Astrocyte (in vitro differentiated cells and primary cell): Measurements from ENCODE around the gene BBS9. TPM values are rescaled to one million over a fixed set of nuclear protein-coding genes. Genes with fewer than 3 reads are reported as not detected.

ENCODE experiments used
- DNase-seq: peaks from one replicate; pipeline ENCODE4 v3.0.0-alpha.2; 2010; ENCODE audit warnings: low read depth
- FAIRE-seq: peaks from 2 replicates; lab custom pipeline; 2011; peaks lifted over from hg19 to GRCh38; lab: Jason Lieb, UNC
- H2AFZ ChIP-seq: 2 replicates; pipeline ENCODE4 v1.6.0; 2012; ENCODE audit warnings: low read depth, low read length, inconsistent platforms
- H3K27ac ChIP-seq: 2 replicates; pipeline ENCODE4 v1.5.1; 2011; ENCODE audit warnings: low read depth, low read length, inconsistent platforms
- H3K27me3 ChIP-seq: 2 replicates; pipeline ENCODE4 v1.6.0; 2011; ENCODE audit warnings: low read length, inconsistent platforms; ENCODE audit not compliant: insufficient read depth
- H3K36me3 ChIP-seq: 2 replicates; pipeline ENCODE4 v1.5.1; 2011; ENCODE audit warnings: low read length, inconsistent platforms; ENCODE audit not compliant: insufficient read depth
- H3K4me1 ChIP-seq: 2 replicates; pipeline ENCODE4 v1.5.1; 2011; ENCODE audit warnings: low read length, inconsistent platforms; ENCODE audit not compliant: insufficient read depth
- H3K4me2 ChIP-seq: 2 replicates; pipeline ENCODE4 v1.6.0; 2012; ENCODE audit warnings: low read length, inconsistent platforms
- H3K4me3 ChIP-seq: 2 replicates; pipeline ENCODE4 v1.5.1; 2011; ENCODE audit warnings: low read depth, mild to moderate bottlenecking, low read length, inconsistent platforms; ENCODE audit not compliant: insufficient read depth
- H3K79me2 ChIP-seq: 2 replicates; pipeline ENCODE4 v1.6.0; 2012; ENCODE audit warnings: mild to moderate bottlenecking, low read length, inconsistent platforms; ENCODE audit not compliant: insufficient read depth
- H3K9ac ChIP-seq: 2 replicates; pipeline ENCODE4 v1.6.0; 2012; ENCODE audit warnings: mild to moderate bottlenecking, low read length, inconsistent platforms
- H3K9me3 ChIP-seq: 2 replicates; pipeline ENCODE4 v1.5.1; 2012; ENCODE audit warnings: low read depth, mild to moderate bottlenecking, low read length, inconsistent platforms; ENCODE audit not compliant: insufficient read depth
- H4K20me1 ChIP-seq: 2 replicates; pipeline ENCODE4 v1.6.0; 2012; ENCODE audit warnings: low read length, inconsistent platforms; ENCODE audit not compliant: insufficient read depth
- H3K27ac Mint-ChIP-seq: one replicate; pipeline ENCODE4 v1.8.0; 2021; ENCODE audit warnings: mild to moderate bottlenecking, mixed read lengths; ENCODE audit not compliant: unreplicated experiment
- H3K27me3 Mint-ChIP-seq: one replicate; pipeline ENCODE4 v1.8.0; 2021; ENCODE audit warnings: low read depth, mixed read lengths; ENCODE audit not compliant: unreplicated experiment
- H3K36me3 Mint-ChIP-seq: one replicate; pipeline ENCODE4 v1.8.0; 2021; ENCODE audit warnings: low read depth, mixed read lengths; ENCODE audit not compliant: unreplicated experiment
- H3K4me1 Mint-ChIP-seq: one replicate; pipeline ENCODE4 v1.8.0; 2021; ENCODE audit warnings: low read depth, mixed read lengths; ENCODE audit not compliant: unreplicated experiment
- H3K4me3 Mint-ChIP-seq: one replicate; pipeline ENCODE4 v1.8.0; 2021; ENCODE audit warnings: mild to moderate bottlenecking, moderate library complexity, mixed read lengths; ENCODE audit not compliant: unreplicated experiment
- H3K9me3 Mint-ChIP-seq: one replicate; pipeline ENCODE4 v1.8.0; 2021; ENCODE audit warnings: mild to moderate bottlenecking, mixed read lengths; ENCODE audit not compliant: unreplicated experiment
- EZH2 ChIP-seq: IDR thresholded peaks from 2 replicates; pipeline ENCODE4 v1.6.1; 2012; ENCODE audit warnings: mild to moderate bottlenecking, low read length, inconsistent platforms; ENCODE audit not compliant: insufficient read depth
- total RNA-seq: library from RNA; stranded (reverse); gene quantifications from 2 replicates; pipeline ENCODE4 v1.2.1, GENCODE V29; 2021
- TF ChIP-seq, protein P1 (sequence below): IDR thresholded peaks from 2 replicates; pipeline ENCODE4 v1.5.1; 2011; ENCODE audit warnings: low read depth, mild to moderate bottlenecking, inconsistent platforms, low read length, moderate library complexity; ENCODE audit not compliant: insufficient read depth

The BBS9 gene
- total RNA-seq, 1 donor from 2014 or later = 25.1 TPM

DNA sequence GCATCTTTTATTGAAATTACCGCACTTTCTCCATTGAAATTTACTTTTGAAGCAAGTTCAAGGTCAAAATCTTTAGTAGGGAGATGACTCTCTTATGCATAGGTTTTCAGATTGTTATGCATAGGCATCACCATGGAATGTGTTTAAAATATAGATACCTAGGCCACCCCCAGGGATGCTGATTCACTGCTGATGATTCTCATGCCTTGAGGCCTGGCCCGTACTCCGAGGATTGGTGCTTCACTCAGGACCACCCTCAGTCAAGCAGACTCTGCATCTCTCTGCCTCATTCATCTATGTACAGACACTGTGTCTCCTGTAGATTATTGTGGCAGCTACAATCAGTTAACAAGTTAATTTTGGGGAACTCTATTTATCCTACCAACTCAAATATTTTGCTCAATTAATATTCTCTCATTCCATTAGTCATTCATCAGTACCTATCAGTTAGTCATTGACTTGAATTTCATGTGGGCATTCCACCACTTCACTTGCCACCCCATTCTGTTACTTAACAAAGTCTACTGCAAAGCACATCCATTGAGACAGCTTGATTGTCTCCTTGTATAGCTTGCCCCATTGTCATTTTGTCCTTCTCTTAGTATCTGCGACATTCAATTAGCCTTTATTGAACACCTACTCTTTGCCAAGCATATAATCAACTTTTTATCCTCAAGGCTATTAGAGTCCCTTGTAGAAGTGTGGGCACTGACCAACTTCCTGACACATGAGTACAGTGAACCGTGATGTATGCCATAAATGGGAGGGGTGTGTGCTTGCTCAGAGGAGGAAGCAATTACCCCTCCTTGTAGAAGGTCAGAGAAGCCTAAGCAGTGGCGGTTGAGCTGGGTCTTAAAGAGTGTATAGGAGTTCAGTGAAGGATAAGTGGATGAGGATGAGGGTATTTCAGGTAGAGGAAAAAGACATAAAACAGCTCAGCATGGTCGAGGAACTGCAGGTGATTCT, 520.4 kb downstream of the BBS9 start:
- H3K9ac ChIP-seq = no peak overlapping the region
- Mint-ChIP-seq H3K4me1 (peaks cover 3% of the 10 kb centered on the region), H3K36me3 (peaks cover 6% of the 10 kb centered on the region), H3K27me3 (no peaks in the 10 kb centered on the region), H3K27ac (no peak overlapping the region), H3K9me3 (no peaks in the 10 kb centered on the region), H3K4me3 (no peak overlapping the region)
- no peak overlapping the region for H3K4me3 ChIP-seq
- H3K4me2 ChIP-seq = no peak overlapping the region
- H3K27ac ChIP-seq = no peak overlapping the region
- no peaks in the 10 kb centered on the region for H3K27me3 ChIP-seq
- FAIRE-seq = no peak
- H4K20me1 ChIP-seq = no peaks in the 10 kb centered on the region
- H3K9me3 ChIP-seq = no peaks in the 10 kb centered on the region
- no peak overlapping the region for H2AFZ ChIP-seq
- DNase-seq = no peak
- H3K36me3 ChIP-seq = no peaks in the 10 kb centered on the region
- TF ChIP-seq, protein P1, sequence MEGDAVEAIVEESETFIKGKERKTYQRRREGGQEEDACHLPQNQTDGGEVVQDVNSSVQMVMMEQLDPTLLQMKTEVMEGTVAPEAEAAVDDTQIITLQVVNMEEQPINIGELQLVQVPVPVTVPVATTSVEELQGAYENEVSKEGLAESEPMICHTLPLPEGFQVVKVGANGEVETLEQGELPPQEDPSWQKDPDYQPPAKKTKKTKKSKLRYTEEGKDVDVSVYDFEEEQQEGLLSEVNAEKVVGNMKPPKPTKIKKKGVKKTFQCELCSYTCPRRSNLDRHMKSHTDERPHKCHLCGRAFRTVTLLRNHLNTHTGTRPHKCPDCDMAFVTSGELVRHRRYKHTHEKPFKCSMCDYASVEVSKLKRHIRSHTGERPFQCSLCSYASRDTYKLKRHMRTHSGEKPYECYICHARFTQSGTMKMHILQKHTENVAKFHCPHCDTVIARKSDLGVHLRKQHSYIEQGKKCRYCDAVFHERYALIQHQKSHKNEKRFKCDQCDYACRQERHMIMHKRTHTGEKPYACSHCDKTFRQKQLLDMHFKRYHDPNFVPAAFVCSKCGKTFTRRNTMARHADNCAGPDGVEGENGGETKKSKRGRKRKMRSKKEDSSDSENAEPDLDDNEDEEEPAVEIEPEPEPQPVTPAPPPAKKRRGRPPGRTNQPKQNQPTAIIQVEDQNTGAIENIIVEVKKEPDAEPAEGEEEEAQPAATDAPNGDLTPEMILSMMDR = no peak
- no peak for TF ChIP-seq EZH2
- no peaks in the 10 kb centered on the region for H3K79me2 ChIP-seq
- no peaks in the 10 kb centered on the region for H3K4me1 ChIP-seq

DNA sequence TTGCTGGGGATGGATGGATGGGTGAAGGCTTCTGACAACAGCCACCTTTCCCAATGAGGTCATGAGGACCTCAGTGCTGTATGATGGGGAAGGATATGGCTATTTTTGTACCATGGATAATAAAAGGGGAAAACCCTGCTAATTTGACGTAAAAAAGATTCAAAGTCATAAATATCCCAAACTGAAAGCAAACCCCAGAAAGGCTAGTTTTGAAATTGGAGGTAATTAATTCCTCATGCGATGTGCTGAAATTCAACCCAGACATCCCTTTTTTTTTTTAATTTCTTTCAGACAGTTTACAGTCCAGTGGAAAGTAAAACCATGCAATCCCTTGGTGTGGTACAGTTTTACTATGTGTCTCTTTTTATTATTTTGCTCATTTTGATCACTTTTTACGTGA, 521.5 kb downstream of the BBS9 start:
- Mint-ChIP-seq H3K4me3 (no peak overlapping the region), H3K27me3 (no peaks in the 10 kb centered on the region), H3K9me3 (no peaks in the 10 kb centered on the region), H3K36me3 (peaks cover 6% of the 10 kb centered on the region), H3K27ac (no peak overlapping the region), H3K4me1 (peaks cover 3% of the 10 kb centered on the region)
- Histone ChIP-seq H3K79me2 (no peaks in the 10 kb centered on the region), H3K27me3 (no peaks in the 10 kb centered on the region), H3K4me3 (no peak overlapping the region), H3K9ac (no peak overlapping the region), H3K4me1 (no peaks in the 10 kb centered on the region), H3K36me3 (no peaks in the 10 kb centered on the region), H3K27ac (no peak overlapping the region), H2AFZ (no peak overlapping the region), H3K9me3 (no peaks in the 10 kb centered on the region), H3K4me2 (no peak overlapping the region), H4K20me1 (no peaks in the 10 kb centered on the region)
- FAIRE-seq (no peak), DNase-seq (no peak)
- TF ChIP-seq, protein P1 = no peak
- TF ChIP-seq EZH2 = no peak

DNA sequence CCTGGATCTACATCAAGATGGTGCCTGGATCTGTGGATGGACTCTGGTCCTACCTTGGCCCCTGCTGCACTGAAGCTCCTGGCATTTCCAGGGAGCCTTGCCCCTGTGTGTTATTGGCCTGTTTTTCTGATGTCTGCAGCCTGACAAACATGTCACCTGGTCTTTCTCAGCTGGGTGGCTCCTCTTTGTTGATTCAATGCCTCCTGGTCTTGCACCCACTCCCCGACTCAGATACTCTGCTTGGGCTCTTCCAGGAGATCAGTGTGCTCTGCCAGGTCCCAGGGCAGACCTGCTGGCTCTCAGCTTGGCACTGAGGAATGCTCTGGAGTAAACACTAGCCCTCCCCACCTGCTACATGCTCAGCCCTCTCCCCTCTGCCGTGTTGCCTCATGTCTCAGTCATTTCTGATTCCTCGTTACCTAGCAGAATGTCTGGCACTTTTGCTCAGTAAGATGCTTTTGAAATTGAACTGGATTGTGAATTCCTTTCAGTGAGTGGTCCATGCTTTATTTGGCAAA, 522.7 kb downstream of the BBS9 start:
- no peaks in the 10 kb centered on the region for H3K27me3 Mint-ChIP-seq
- H3K9me3 Mint-ChIP-seq = no peaks in the 10 kb centered on the region
- Histone ChIP-seq H3K9me3 (no peaks in the 10 kb centered on the region), H3K4me3 (no peak overlapping the region), H3K36me3 (no peaks in the 10 kb centered on the region), H3K27me3 (no peaks in the 10 kb centered on the region), H3K9ac (no peak overlapping the region), H3K79me2 (no peaks in the 10 kb centered on the region), H3K4me1 (no peaks in the 10 kb centered on the region), H3K4me2 (no peak overlapping the region), H2AFZ (no peak overlapping the region), H4K20me1 (no peaks in the 10 kb centered on the region), H3K27ac (no peak overlapping the region)
- H3K4me3 Mint-ChIP-seq = no peak overlapping the region
- peaks cover 6% of the 10 kb centered on the region for H3K36me3 Mint-ChIP-seq
- no peak for FAIRE-seq
- TF ChIP-seq, protein P1 = no peak
- no peak for TF ChIP-seq EZH2
- no peak for DNase-seq
- H3K27ac Mint-ChIP-seq = no peak overlapping the region
- H3K4me1 Mint-ChIP-seq = peaks cover 3% of the 10 kb centered on the region
